Breast epithelium (tissue), 4 donors: Measurements from ENCODE around the gene CIB2. TPM values are rescaled to one million over a fixed set of nuclear protein-coding genes. Genes with fewer than 3 reads are reported as not detected.

ENCODE experiments used
- DNase-seq, 2 donors: peaks; one replicate each; pipeline ENCODE4 v3.0.0-alpha.2; 2019; ENCODE audit warnings: low spot score in 2 of 2
- H3K27ac ChIP-seq, 2 donors: fragments of 200-600 bp; sonication (generic) in 1 of 2; one replicate each; pipeline ENCODE4 v1.5.1; 2016 to 2019; ENCODE audit warnings: mild to moderate bottlenecking in 1 of 2
- H3K27me3 ChIP-seq, 2 donors: fragments of 200-600 bp; sonication (generic) in 1 of 2; one replicate each; pipeline versions ENCODE4 v1.5.1 to v1.6.0; 2017 to 2019; ENCODE audit warnings: control low read depth in 1 of 2, mild to moderate bottlenecking in 1 of 2
- H3K36me3 ChIP-seq: fragments of 200-600 bp; one replicate; pipeline ENCODE4 v1.5.1; 2019
- H3K4me1 ChIP-seq, 2 donors: fragments of 200-600 bp; sonication (generic); one replicate each; pipeline ENCODE4 v1.5.1; 2016 to 2019; ENCODE audit warnings: control low read depth in 1 of 2
- H3K4me3 ChIP-seq, 3 donors: fragments of 200-600 bp; sonication (generic); 1 replicate in 2 of 3; 2 replicates in 1 of 3; pipeline ENCODE4 v1.5.1; 2016 to 2019; ENCODE audit warnings: mild to moderate bottlenecking in 3 of 3, moderate library complexity in 2 of 3
- H3K9me3 ChIP-seq, 2 donors: fragments of 200-600 bp; sonication (generic) in 1 of 2; one replicate each; pipeline ENCODE4 v1.5.1; 2016 to 2019; ENCODE audit warnings: control low read depth in 1 of 2
- CTCF ChIP-seq, 3 donors: fragments of 450-650 bp; IDR thresholded peaks; one replicate each; pipeline ENCODE4 v1.5.1; 2016 to 2017; ENCODE audit warnings: antibody characterized with exemption in 3 of 3, mild to moderate bottlenecking in 3 of 3, moderate library complexity in 3 of 3
- POLR2A ChIP-seq: fragments of 450-650 bp; IDR thresholded peaks from one replicate; pipeline ENCODE4 v1.6.1; 2016; ENCODE audit warnings: antibody characterized with exemption, mild to moderate bottlenecking, moderate library complexity
- POLR2AphosphoS5 ChIP-seq, 3 donors: sonication (generic); formaldehyde crosslinking; IDR thresholded peaks; one replicate each; pipeline ENCODE4 v1.6.1; 2017; ENCODE audit warnings: antibody characterized with exemption in 3 of 3
- intact Hi-C: fragments of 100-400 bp; cut with DNase I; formaldehyde crosslinking; loops from one replicate; pipeline ENCODE4 v1.15.1; 2023; ENCODE audit warnings: low total_unique reads
- total RNA-seq, 3 donors: library from RNA; depleted of rRNA; stranded (reverse); fragments of >200 nt; gene quantifications; one replicate each; pipeline ENCODE4 v1.1.0, GENCODE V29; 2016

Gene CIB2
- total RNA-seq, 3 donors from 2014 or later, result 2.9 to 5.8 (median 4.9) TPM

- no peak for DNase-seq
- H3K27ac ChIP-seq, result no peak overlapping the region
- H3K9me3 ChIP-seq, result no peaks in the 10 kb centered on the region
- TF ChIP-seq POLR2A (no peak), POLR2AphosphoS5 (IDR thresholded peaks at IDR 0.05) (no peak), CTCF (IDR thresholded peaks at IDR 0.05) (no peak)
- intact Hi-C loops, result no loop called here
- no peaks in the 10 kb centered on the region for H3K4me1 ChIP-seq
- H3K4me3 ChIP-seq, result no peak overlapping the region
- no peaks in the 10 kb centered on the region for H3K27me3 ChIP-seq
- peaks cover 5% of the 10 kb centered on the region for H3K36me3 ChIP-seq
These were observed 36.1 kb upstream of the CIB2 start for GRCh38 chr15:78167227-78167888.

GRCh38 chr15:78164010-78164409, 32.8 kb upstream of the CIB2 start:
- intact Hi-C loops, result no loop called here
- Histone ChIP-seq H3K4me3 (no peak overlapping the region), H3K4me1 (no peaks in the 10 kb centered on the region), H3K27ac (no peak overlapping the region), H3K27me3 (no peaks in the 10 kb centered on the region), H3K9me3 (no peaks in the 10 kb centered on the region), H3K36me3 (no peaks in the 10 kb centered on the region)
- no peak for DNase-seq
- no peak for TF ChIP-seq POLR2AphosphoS5 (IDR thresholded peaks at IDR 0.05)
- no peak for TF ChIP-seq POLR2A
- TF ChIP-seq CTCF (IDR thresholded peaks at IDR 0.05), result no peak

- no peak overlapping the region for H3K4me3 ChIP-seq
- no peaks in the 10 kb centered on the region for H3K9me3 ChIP-seq
- H3K4me1 ChIP-seq, result no peaks in the 10 kb centered on the region
- no peaks in the 10 kb centered on the region for H3K36me3 ChIP-seq
- no peaks in the 10 kb centered on the region for H3K27me3 ChIP-seq
- TF ChIP-seq POLR2AphosphoS5 (IDR thresholded peaks at IDR 0.05) (no peak), POLR2A (no peak), CTCF (IDR thresholded peaks at IDR 0.05) (no peak)
- no peak overlapping the region for H3K27ac ChIP-seq
- intact Hi-C loops, result no loop called here
- DNase-seq, result no peak
These were observed 30.8 kb upstream of the CIB2 start for GRCh38 chr15:78162038-78162437.

GRCh38 chr15:78159395-78159794, 28.1 kb upstream of the CIB2 start:
- Histone ChIP-seq H3K27me3 (no peaks in the 10 kb centered on the region), H3K4me3 (no peak overlapping the region), H3K9me3 (no peaks in the 10 kb centered on the region), H3K27ac (no peak overlapping the region), H3K36me3 (no peaks in the 10 kb centered on the region), H3K4me1 (peaks cover 0 to 10% of the 10 kb centered on the region in 2 donors)
- intact Hi-C loops, result no loop called here
- DNase-seq, result no peak
- TF ChIP-seq POLR2A (no peak), CTCF (IDR thresholded peaks at IDR 0.05) (no peak), POLR2AphosphoS5 (IDR thresholded peaks at IDR 0.05) (no peak)

GRCh38 chr15:78157203-78157602, 26.0 kb upstream of the CIB2 start:
- no peak overlapping the region for H3K27ac ChIP-seq
- H3K4me3 ChIP-seq, result no peak overlapping the region
- H3K27me3 ChIP-seq, result no peaks in the 10 kb centered on the region
- H3K4me1 ChIP-seq, result peaks cover 0 to 10% of the 10 kb centered on the region in 2 donors
- no peaks in the 10 kb centered on the region for H3K9me3 ChIP-seq
- no peak for DNase-seq
- H3K36me3 ChIP-seq, result no peaks in the 10 kb centered on the region
- TF ChIP-seq CTCF (IDR thresholded peaks at IDR 0.05) (no peak), POLR2A (no peak), POLR2AphosphoS5 (IDR thresholded peaks at IDR 0.05) (no peak)
- intact Hi-C loops, result no loop called here
